HG03045 (cell line): ENCODE results near the gene CCDC74A.
"Not testable (repeated sequence)": the region's sequence is repeated elsewhere in the genome, so short reads cannot be mapped to it uniquely, and the experiment has no call there.

ENCODE experiments used
- ATAC-seq: cut with Tn5 transposase; IDR thresholded peaks from one replicate; pipeline ENCODE4 v1.9.1; 2021; ENCODE audit warnings: mild to moderate bottlenecking, moderate library complexity; ENCODE audit not compliant: unreplicated experiment

The CCDC74A gene

GRCh38 chr2:131525256-131525655, 2.4 kb upstream of the CCDC74A start:
- ATAC-seq: not testable (repeated sequence)

- peak; percentile 52 for ATAC-seq
Measured at GRCh38 chr2:131528981-131529863, 1.5 kb downstream of the CCDC74A start.

- ATAC-seq: not testable (repeated sequence)
Measured at GRCh38 chr2:131529864-131530445, 2.3 kb downstream of the CCDC74A start.

GRCh38 chr2:131530626-131531344, 3.1 kb downstream of the CCDC74A start:
- not testable (repeated sequence) for ATAC-seq

- ATAC-seq: not testable (repeated sequence)
Measured at GRCh38 chr2:131531547-131532185, 4.0 kb downstream of the CCDC74A start.

GRCh38 chr2:131532723-131533608, 5.3 kb downstream of the CCDC74A start:
- not testable (repeated sequence) for ATAC-seq

- ATAC-seq: not testable (repeated sequence)
Measured at GRCh38 chr2:131533609-131534316, 6.1 kb downstream of the CCDC74A start.

- ATAC-seq: not testable (repeated sequence)
Measured at GRCh38 chr2:131534317-131534672, 6.6 kb downstream of the CCDC74A start.

- not testable (repeated sequence) for ATAC-seq
Measured at GRCh38 chr2:131534965-131535364, 7.3 kb downstream of the CCDC74A start.

GRCh38 chr2:131535526-131535925, 7.8 kb downstream of the CCDC74A start:
- no peak for ATAC-seq

- ATAC-seq: not testable (repeated sequence)
Measured at GRCh38 chr2:131535951-131536826, 8.5 kb downstream of the CCDC74A start.

- not testable (repeated sequence) for ATAC-seq
Measured at GRCh38 chr2:131536841-131537240, 9.2 kb downstream of the CCDC74A start.

GRCh38 chr2:131538856-131539255, 11.2 kb downstream of the CCDC74A start:
- ATAC-seq: not testable (repeated sequence)

GRCh38 chr2:131542438-131543384, 15.0 kb downstream of the CCDC74A start:
- ATAC-seq: no peak

- ATAC-seq: no peak
Measured at GRCh38 chr2:131543385-131543891, 15.8 kb downstream of the CCDC74A start.

GRCh38 chr2:131544006-131544812, 16.5 kb downstream of the CCDC74A start:
- ATAC-seq: not testable (repeated sequence)
